SK-N-SH treated with all-trans-retinoic acid at 6 μM for 48 hours (cell line): Measurements from ENCODE around the gene LRRC4C.

Experiments
- ATAC-seq: fragments of 200-7000 bp; cut with Tn5 transposase; 3 replicates; pipeline ENCODE4 v1.9.1; 2020; ENCODE audit warnings: mild to moderate bottlenecking, moderate library complexity
- ARNTL ChIP-seq: fragments of 450-650 bp; formaldehyde crosslinking; IDR thresholded peaks from 2 replicates; pipeline ENCODE4 v1.5.0; 2020; ENCODE audit warnings: low read depth, mild to moderate bottlenecking, moderate library complexity, borderline replicate concordance
- BACH2 ChIP-seq: fragments of 250-450 bp; sonication (Bioruptor Pico); IDR thresholded peaks from 2 replicates; pipeline ENCODE4 v1.9.0; 2021; ENCODE audit warnings: mild to moderate bottlenecking, borderline replicate concordance
- CSDC2 ChIP-seq: fragments of 250-450 bp; sonication (Bioruptor Pico); IDR thresholded peaks from 2 replicates; pipeline ENCODE4 v1.5.0; 2020; ENCODE audit warnings: mild to moderate bottlenecking, moderate library complexity
- ESRRG ChIP-seq: fragments of 250-450 bp; sonication (Bioruptor Pico); IDR thresholded peaks from 2 replicates; pipeline ENCODE4 v1.6.1; 2021; ENCODE audit warnings: mild to moderate bottlenecking
- GLIS3 ChIP-seq: fragments of 250-450 bp; sonication (Bioruptor Pico); IDR thresholded peaks from 2 replicates; pipeline ENCODE4 v1.5.0; 2020; ENCODE audit warnings: mild to moderate bottlenecking, moderate library complexity
- OSR1 ChIP-seq: fragments of 250-450 bp; sonication (Bioruptor Pico); IDR thresholded peaks from 2 replicates; pipeline ENCODE4 v1.8.0; 2022; ENCODE audit warnings: moderate library complexity, mild to moderate bottlenecking, inconsistent platforms
- PPARA ChIP-seq: fragments of 250-450 bp; sonication (Bioruptor Pico); IDR thresholded peaks from 2 replicates; pipeline ENCODE4 v1.5.0; 2020; ENCODE audit warnings: mild to moderate bottlenecking, borderline replicate concordance
- RARB ChIP-seq: fragments of 250-450 bp; sonication (Bioruptor Pico); IDR thresholded peaks from 2 replicates; pipeline ENCODE4 v1.8.0; 2021; ENCODE audit warnings: mild to moderate bottlenecking, moderate library complexity
- SNAI2 ChIP-seq: fragments of 250-450 bp; sonication (Bioruptor Pico); IDR thresholded peaks from 2 replicates; pipeline ENCODE4 v1.5.0; 2020; ENCODE audit warnings: mild to moderate bottlenecking, moderate library complexity
- TCF4 ChIP-seq: fragments of 250-450 bp; sonication (Bioruptor Pico); IDR thresholded peaks from 2 replicates; pipeline ENCODE4 v1.8.0; 2021; ENCODE audit warnings: mild to moderate bottlenecking, moderate library complexity, borderline replicate concordance
- TOX ChIP-seq: fragments of 250-450 bp; sonication (Bioruptor Pico); IDR thresholded peaks from 2 replicates; pipeline ENCODE4 v1.8.0; 2021; ENCODE audit warnings: mild to moderate bottlenecking, moderate library complexity, borderline replicate concordance
- ZC3H10 ChIP-seq: fragments of 250-450 bp; sonication (Bioruptor Pico); IDR thresholded peaks from 2 replicates; pipeline ENCODE4 v1.5.1; 2021; ENCODE audit warnings: mild to moderate bottlenecking, moderate library complexity
- ZFP3 ChIP-seq: fragments of 250-450 bp; sonication (Bioruptor Pico); IDR thresholded peaks from 2 replicates; pipeline ENCODE4 v1.5.0; 2020; ENCODE audit warnings: mild to moderate bottlenecking, moderate library complexity
- ZFP30 ChIP-seq: fragments of 450-650 bp; formaldehyde crosslinking; IDR thresholded peaks from 2 replicates; pipeline ENCODE4 v1.5.0; 2022; ENCODE audit warnings: mild to moderate bottlenecking, moderate library complexity
- ZNF565 ChIP-seq: fragments of 450-650 bp; formaldehyde crosslinking; conservative IDR thresholded peaks from 2 replicates; pipeline ENCODE4 v1.5.0; 2020; ENCODE audit warnings: low read depth, mild to moderate bottlenecking, moderate library complexity
- ZNF70 ChIP-seq: fragments of 450-650 bp; formaldehyde crosslinking; IDR thresholded peaks from 2 replicates; pipeline ENCODE4 v1.5.0; 2020; ENCODE audit warnings: mild to moderate bottlenecking, moderate library complexity
- ZNF8 ChIP-seq: fragments of 450-650 bp; formaldehyde crosslinking; IDR thresholded peaks from 2 replicates; pipeline ENCODE4 v1.5.0; 2020; ENCODE audit warnings: mild to moderate bottlenecking, moderate library complexity
- TF ChIP-seq, protein P1 (sequence below): fragments of 250-450 bp; sonication (Bioruptor Pico); IDR thresholded peaks from 2 replicates; pipeline ENCODE4 v1.8.0; 2021; ENCODE audit warnings: low read depth, mild to moderate bottlenecking, moderate library complexity, borderline replicate concordance
- TF ChIP-seq, protein P2 (sequence below): fragments of 250-450 bp; sonication (Bioruptor Pico); IDR thresholded peaks from 2 replicates; pipeline ENCODE4 v1.5.1; 2021; ENCODE audit warnings: mild to moderate bottlenecking, moderate library complexity
- TF ChIP-seq, protein P3 (sequence below): fragments of 250-450 bp; sonication (Bioruptor Pico); IDR thresholded peaks from 2 replicates; pipeline ENCODE4 v1.5.1; 2020; ENCODE audit warnings: low read depth, mild to moderate bottlenecking, moderate library complexity
- TF ChIP-seq, protein P4 (sequence below): fragments of 250-450 bp; sonication (Bioruptor Pico); IDR thresholded peaks from 2 replicates; pipeline ENCODE4 v1.8.0; 2020; ENCODE audit warnings: mild to moderate bottlenecking, moderate library complexity, borderline replicate concordance

Gene LRRC4C

DNA sequence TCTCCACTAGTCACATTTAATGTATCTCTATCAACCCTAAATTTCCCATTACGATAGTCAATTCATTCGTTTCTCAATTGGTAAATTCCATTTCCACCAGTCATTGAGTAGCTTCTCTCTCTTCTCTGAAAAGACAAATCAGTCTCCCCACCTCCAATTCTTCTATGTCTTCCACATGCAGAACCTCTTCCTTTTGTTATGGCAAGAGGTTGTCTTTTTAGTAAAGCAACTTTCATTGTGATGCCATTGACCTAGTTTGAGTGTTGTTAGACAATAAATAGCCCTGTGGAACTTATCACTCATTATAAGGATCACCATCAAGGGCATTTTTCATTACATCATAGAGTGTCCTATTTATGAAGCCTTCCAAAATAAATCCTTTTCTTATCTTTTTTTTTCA is 340.9 kb downstream of the LRRC4C start (continued):
- no peak for TF ChIP-seq ZFP3 (CRISPR knock-in tag)
- no peak for TF ChIP-seq ARNTL (CRISPR knock-in tag)

DNA sequence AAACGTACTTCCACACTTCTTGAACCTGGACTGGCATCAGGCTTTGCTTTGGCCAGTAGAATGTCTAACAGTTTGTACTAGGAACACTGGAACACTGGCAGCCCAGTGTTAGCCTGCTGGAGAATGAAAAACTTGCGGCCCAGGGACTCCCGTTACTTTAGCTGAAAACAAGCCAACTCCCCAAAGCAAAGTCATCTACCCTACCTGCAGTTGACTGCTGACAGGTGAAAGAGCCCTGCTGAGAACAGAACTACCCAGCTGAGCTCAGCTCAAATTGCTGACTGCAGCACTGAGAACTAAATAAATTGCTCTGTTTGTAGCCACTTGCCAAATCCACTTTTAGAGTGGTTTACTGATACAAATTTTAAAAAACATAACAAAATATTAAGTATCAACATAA is 342.5 kb downstream of the LRRC4C start:
- TF ChIP-seq ZNF565 (CRISPR knock-in tag) (no peak), ARNTL (CRISPR knock-in tag) (no peak), GLIS3 (CRISPR knock-in tag) (no peak), ESRRG (no peak), PPARA (CRISPR knock-in tag) (no peak), ZNF8 (CRISPR knock-in tag) (no peak), ZFP30 (CRISPR knock-in tag) (no peak), ZFP3 (CRISPR knock-in tag) (no peak), BACH2 (no peak), RARB (CRISPR knock-in tag) (no peak), OSR1 (CRISPR knock-in tag) (no peak), ZNF70 (CRISPR knock-in tag) (no peak), ZC3H10 (CRISPR knock-in tag) (no peak), TOX (CRISPR knock-in tag) (no peak), CSDC2 (CRISPR knock-in tag) (no peak), TCF4 (CRISPR knock-in tag) (no peak)
- TF ChIP-seq, protein P1, sequence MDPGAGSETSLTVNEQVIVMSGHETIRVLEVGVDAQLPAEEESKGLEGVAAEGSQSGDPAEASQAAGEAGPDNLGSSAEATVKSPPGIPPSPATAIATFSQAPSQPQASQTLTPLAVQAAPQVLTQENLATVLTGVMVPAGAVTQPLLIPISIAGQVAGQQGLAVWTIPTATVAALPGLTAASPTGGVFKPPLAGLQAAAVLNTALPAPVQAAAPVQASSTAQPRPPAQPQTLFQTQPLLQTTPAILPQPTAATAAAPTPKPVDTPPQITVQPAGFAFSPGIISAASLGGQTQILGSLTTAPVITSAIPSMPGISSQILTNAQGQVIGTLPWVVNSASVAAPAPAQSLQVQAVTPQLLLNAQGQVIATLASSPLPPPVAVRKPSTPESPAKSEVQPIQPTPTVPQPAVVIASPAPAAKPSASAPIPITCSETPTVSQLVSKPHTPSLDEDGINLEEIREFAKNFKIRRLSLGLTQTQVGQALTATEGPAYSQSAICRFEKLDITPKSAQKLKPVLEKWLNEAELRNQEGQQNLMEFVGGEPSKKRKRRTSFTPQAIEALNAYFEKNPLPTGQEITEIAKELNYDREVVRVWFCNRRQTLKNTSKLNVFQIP = no peak
- TF ChIP-seq, protein P2, sequence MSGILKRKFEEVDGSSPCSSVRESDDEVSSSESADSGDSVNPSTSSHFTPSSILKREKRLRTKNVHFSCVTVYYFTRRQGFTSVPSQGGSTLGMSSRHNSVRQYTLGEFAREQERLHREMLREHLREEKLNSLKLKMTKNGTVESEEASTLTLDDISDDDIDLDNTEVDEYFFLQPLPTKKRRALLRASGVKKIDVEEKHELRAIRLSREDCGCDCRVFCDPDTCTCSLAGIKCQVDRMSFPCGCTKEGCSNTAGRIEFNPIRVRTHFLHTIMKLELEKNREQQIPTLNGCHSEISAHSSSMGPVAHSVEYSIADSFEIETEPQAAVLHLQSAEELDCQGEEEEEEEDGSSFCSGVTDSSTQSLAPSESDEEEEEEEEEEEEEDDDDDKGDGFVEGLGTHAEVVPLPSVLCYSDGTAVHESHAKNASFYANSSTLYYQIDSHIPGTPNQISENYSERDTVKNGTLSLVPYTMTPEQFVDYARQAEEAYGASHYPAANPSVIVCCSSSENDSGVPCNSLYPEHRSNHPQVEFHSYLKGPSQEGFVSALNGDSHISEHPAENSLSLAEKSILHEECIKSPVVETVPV (CRISPR knock-in tag) = no peak
- TF ChIP-seq, protein P3, sequence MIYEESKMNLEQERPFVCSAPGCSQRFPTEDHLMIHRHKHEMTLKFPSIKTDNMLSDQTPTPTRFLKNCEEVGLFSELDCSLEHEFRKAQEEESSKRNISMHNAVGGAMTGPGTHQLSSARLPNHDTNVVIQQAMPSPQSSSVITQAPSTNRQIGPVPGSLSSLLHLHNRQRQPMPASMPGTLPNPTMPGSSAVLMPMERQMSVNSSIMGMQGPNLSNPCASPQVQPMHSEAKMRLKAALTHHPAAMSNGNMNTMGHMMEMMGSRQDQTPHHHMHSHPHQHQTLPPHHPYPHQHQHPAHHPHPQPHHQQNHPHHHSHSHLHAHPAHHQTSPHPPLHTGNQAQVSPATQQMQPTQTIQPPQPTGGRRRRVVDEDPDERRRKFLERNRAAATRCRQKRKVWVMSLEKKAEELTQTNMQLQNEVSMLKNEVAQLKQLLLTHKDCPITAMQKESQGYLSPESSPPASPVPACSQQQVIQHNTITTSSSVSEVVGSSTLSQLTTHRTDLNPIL = no peak
- TF ChIP-seq, protein P4, sequence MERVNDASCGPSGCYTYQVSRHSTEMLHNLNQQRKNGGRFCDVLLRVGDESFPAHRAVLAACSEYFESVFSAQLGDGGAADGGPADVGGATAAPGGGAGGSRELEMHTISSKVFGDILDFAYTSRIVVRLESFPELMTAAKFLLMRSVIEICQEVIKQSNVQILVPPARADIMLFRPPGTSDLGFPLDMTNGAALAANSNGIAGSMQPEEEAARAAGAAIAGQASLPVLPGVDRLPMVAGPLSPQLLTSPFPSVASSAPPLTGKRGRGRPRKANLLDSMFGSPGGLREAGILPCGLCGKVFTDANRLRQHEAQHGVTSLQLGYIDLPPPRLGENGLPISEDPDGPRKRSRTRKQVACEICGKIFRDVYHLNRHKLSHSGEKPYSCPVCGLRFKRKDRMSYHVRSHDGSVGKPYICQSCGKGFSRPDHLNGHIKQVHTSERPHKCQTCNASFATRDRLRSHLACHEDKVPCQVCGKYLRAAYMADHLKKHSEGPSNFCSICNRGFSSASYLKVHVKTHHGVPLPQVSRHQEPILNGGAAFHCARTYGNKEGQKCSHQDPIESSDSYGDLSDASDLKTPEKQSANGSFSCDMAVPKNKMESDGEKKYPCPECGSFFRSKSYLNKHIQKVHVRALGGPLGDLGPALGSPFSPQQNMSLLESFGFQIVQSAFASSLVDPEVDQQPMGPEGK (CRISPR knock-in tag) = no peak
- no peak for ATAC-seq

DNA sequence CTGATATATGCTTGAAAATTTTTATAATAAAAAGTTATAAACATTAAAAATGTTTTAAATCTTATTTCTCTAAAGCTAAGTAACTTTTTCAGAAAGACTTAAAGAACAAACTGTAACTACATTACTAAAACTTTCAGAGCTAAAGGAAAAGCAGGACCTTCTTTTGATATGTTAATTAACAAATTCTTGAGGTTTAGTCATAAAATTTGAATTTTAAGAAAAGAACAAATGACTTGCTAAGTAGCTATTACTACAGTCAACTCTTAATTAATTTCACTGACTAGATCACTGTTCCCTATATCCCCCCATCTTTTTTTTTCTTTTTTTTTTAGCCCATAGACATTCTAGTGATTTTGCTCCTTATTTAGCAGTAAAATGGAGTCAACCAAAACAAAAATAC is 344.4 kb downstream of the LRRC4C start:
- ATAC-seq = no peak
- TF ChIP-seq ARNTL (CRISPR knock-in tag) (no peak), GLIS3 (CRISPR knock-in tag) (no peak), SNAI2 (CRISPR knock-in tag) (no peak), ZNF565 (CRISPR knock-in tag) (no peak), ZNF70 (CRISPR knock-in tag) (no peak), ZFP3 (CRISPR knock-in tag) (no peak), PPARA (CRISPR knock-in tag) (no peak), ESRRG (no peak), RARB (CRISPR knock-in tag) (no peak), ZNF8 (CRISPR knock-in tag) (no peak), TCF4 (CRISPR knock-in tag) (no peak)
- TF ChIP-seq, protein P2 (CRISPR knock-in tag) = no peak
- TF ChIP-seq, protein P3 = no peak
